Right cardiac atrium (tissue), 5 donors: Measurements from ENCODE around the gene CKS2. TPM values are rescaled to one million over a fixed set of nuclear protein-coding genes. Genes with fewer than 3 reads are reported as not detected.
"Not testable (repeated sequence)": the region's sequence is repeated elsewhere in the genome, so short reads cannot be mapped to it uniquely, and the experiment has no call there.

Source experiments
- ATAC-seq, 2 donors: fragments of 200-7000 bp; cut with Tn5 transposase; one replicate each; pipeline versions ENCODE4 v1.8.0 to v1.9.1; 2020; ENCODE audit warnings: moderate library complexity in 2 of 2, mild to moderate bottlenecking in 1 of 2
- DNase-seq, 3 donors: peaks; one replicate each; pipeline ENCODE4 v3.0.0-alpha.2; 2020
- H3K27ac ChIP-seq: one replicate; pipeline ENCODE4 v1.5.1; 2013; ENCODE audit warnings: mild to moderate bottlenecking, low read length, control low read depth, moderate library complexity
- H3K27me3 ChIP-seq: one replicate; pipeline ENCODE4 v1.6.1; 2013; ENCODE audit not compliant: control insufficient read depth, insufficient read depth
- H3K4me1 ChIP-seq: one replicate; pipeline ENCODE4 v1.6.1; 2013; ENCODE audit warnings: low read length; ENCODE audit not compliant: control insufficient read depth, insufficient read depth
- H3K4me3 ChIP-seq: one replicate; pipeline ENCODE4 v1.5.1; 2013; ENCODE audit warnings: low read length, control low read depth
- H3K9me3 ChIP-seq: one replicate; pipeline ENCODE4 v1.6.1; 2013; ENCODE audit warnings: low read length; ENCODE audit not compliant: control insufficient read depth
- WGBS: extraction: QIAGEN DNeasy Blood & Tissue Kit; methylation state at CpG from one replicate; pipeline ENCODE4 v1.1.7; 2013; 5-methylcytosine and 5-hydroxymethylcytosine counted together
- intact Hi-C, 4 donors: fragments of 100-400 bp; cut with DNase I; formaldehyde crosslinking; loops; one replicate each; pipeline versions ENCODE4 v1.11.0 to v1.14.0; 2022 to 2023
- long read RNA-seq, 4 donors: library from polyadenylated mRNA; unstranded; transcript quantifications; one replicate each; pipeline ENCODE4 v2.0.0, GENCODE V29; 2020 to 2021
- polyA plus RNA-seq: library from polyadenylated mRNA; stranded (reverse); fragments of 200-250 nt; gene quantifications from one replicate; pipeline ENCODE4 v1.2.3, GENCODE V29; 2013
- total RNA-seq, 4 donors: library from RNA; stranded (reverse); fragmentation: NEBNext Ultra II Directional; extraction: Animal tissue kit (Norgen Biotek cat#: 25700); gene quantifications; one replicate each; pipeline ENCODE4 v1.2.1, GENCODE V29; 2021
- donor health status: healthy with polysubstance abuse.
- donor health status: DM: no; HTN: yes; CAD: no.
- donor health status: DM: no; HTN: no; CAD: no.
- donor health status: DM: no; HTN: yes; CAD: no; lungs with severe emphysema.
- donor health status: DM: yes; HTN: yes; CAD: no.

The CKS2 gene
- total RNA-seq (1 to 10 TPM; 2.8 to 7.2 (median 4.2) TPM), polyA plus RNA-seq (11.7 TPM)
- long read RNA-seq, donor 1, partial matches to known transcripts, result 2 of 2 reads
- long read RNA-seq, donor 1, other reads (novel, unspliced or antisense), result 0 of 2 reads
- long read RNA-seq, donor 2, partial matches to known transcripts, result 0 of 3 reads
- long read RNA-seq, donor 2, other reads (novel, unspliced or antisense), result 0 of 3 reads
- long read RNA-seq, donor 3, partial matches to known transcripts, result 0 of 1 reads
- long read RNA-seq, donor 3, other reads (novel, unspliced or antisense), result 0 of 1 reads
- long read RNA-seq, donor 4, partial matches to known transcripts, result 0 of 1 reads
- long read RNA-seq, donor 4, other reads (novel, unspliced or antisense), result 0 of 1 reads

GRCh38 chr9:89310475-89311345, at the start of gene CKS2:
CKS2 (plus strand) TSS chr9:89311195; CDS start chr9:89311293, 98 bp downstream.
- H3K27ac ChIP-seq, result peak within 1 kb of the TSS; percentile 97
- H3K4me3 ChIP-seq, result peak within 1 kb of the TSS; percentile 76
- ATAC-seq (peak; percentile 96 to 98), DNase-seq (peak; percentile 100)
- under 1% methylated on average over 86 of the region's 86 CpGs for WGBS
- no peaks in the 10 kb centered on the region for H3K9me3 ChIP-seq
- H3K4me1 ChIP-seq, result peaks cover 1% of the 10 kb centered on the region
- intact Hi-C loops, result no loop called here
- no peaks in the 10 kb centered on the region for H3K27me3 ChIP-seq

GRCh38 chr9:89273528-89274279, 37.3 kb upstream of the CKS2 start:
- WGBS, result 71% methylated on average over 3 of the region's 3 CpGs
- Histone ChIP-seq H3K4me1 (no peaks in the 10 kb centered on the region), H3K4me3 (no peak overlapping the region), H3K27ac (no peak overlapping the region), H3K27me3 (no peaks in the 10 kb centered on the region), H3K9me3 (no peaks in the 10 kb centered on the region)
- intact Hi-C loops, result loop anchor here in 2 of 4 donors (10.0 kb wide), 1 partner anchor 689 kb away; no protein-coding TSS in a partner anchor
- ATAC-seq (no peak), DNase-seq (no peak)

GRCh38 chr9:89274838-89275237, 36.2 kb upstream of the CKS2 start:
- intact Hi-C loops, result loop anchor here in 2 of 4 donors (10.0 kb wide), 1 partner anchor 690 kb away; no protein-coding TSS in a partner anchor

GRCh38 chr9:89276040-89276439, 35.0 kb upstream of the CKS2 start:
- intact Hi-C loops, result loop anchor here in 2 of 4 donors (10.0 kb wide), 1 partner anchor 691 kb away; no protein-coding TSS in a partner anchor
- ATAC-seq, H3K9me3 ChIP-seq, H3K4me3 ChIP-seq, H3K27ac ChIP-seq, H3K4me1 ChIP-seq, H3K27me3 ChIP-seq, DNase-seq: not testable (repeated sequence)
- 99% methylated on average over 2 of the region's 2 CpGs for WGBS

More at GRCh38 chr9:89274838-89275237, 36.2 kb upstream of the CKS2 start:
- DNase-seq, result no peak
- Histone ChIP-seq H3K27ac (no peak overlapping the region), H3K9me3 (no peaks in the 10 kb centered on the region), H3K4me3 (no peak overlapping the region), H3K27me3 (no peaks in the 10 kb centered on the region), H3K4me1 (no peaks in the 10 kb centered on the region)
- 80% methylated on average over 5 of the region's 5 CpGs for WGBS
- ATAC-seq, result no peak

GRCh38 chr9:89277043-89277442, 34.0 kb upstream of the CKS2 start:
- intact Hi-C loops, result loop anchor here in 2 of 4 donors (10.0 kb wide), 1 partner anchor 692 kb away; no protein-coding TSS in a partner anchor
- DNase-seq (no peak), ATAC-seq (no peak)
- Histone ChIP-seq H3K4me3 (no peak overlapping the region), H3K9me3 (no peaks in the 10 kb centered on the region), H3K27me3 (no peaks in the 10 kb centered on the region), H3K27ac (no peak overlapping the region), H3K4me1 (no peaks in the 10 kb centered on the region)
- WGBS, result 97% methylated on average over 2 of the region's 2 CpGs

DNA sequence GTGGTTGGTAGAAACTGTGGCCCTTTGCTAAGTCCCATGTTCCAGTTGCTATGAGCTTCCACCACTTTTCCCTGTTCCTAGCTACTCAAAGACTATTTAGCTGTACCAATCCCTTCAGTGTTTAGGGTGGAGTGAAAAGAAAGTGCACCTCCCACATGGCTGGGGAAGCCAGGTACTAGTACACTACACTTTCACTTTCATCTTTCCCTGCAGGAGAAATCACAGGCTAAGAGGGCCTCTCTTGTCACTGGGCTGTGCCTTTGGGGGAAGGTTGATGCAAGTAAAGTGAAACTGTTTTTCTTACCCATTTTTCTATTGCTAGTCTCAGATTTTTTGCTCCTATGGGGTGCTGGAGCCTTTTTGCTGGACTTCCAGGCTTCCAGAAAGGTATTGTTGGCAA, 33.5 kb upstream of the CKS2 start:
- intact Hi-C loops, result loop anchor here in 2 of 4 donors (10.0 kb wide), 1 partner anchor 693 kb away; no protein-coding TSS in a partner anchor
- Histone ChIP-seq H3K27ac (no peak overlapping the region), H3K27me3 (no peaks in the 10 kb centered on the region), H3K4me1 (no peaks in the 10 kb centered on the region), H3K4me3 (no peak overlapping the region), H3K9me3 (no peaks in the 10 kb centered on the region)
- DNase-seq, result no peak
- ATAC-seq, result no peak

GRCh38 chr9:89278551-89278950, 32.4 kb upstream of the CKS2 start:
- DNase-seq, result no peak
- no peaks in the 10 kb centered on the region for H3K4me1 ChIP-seq
- H3K9me3 ChIP-seq, result no peaks in the 10 kb centered on the region
- intact Hi-C loops, result loop anchor here in 2 of 4 donors (10.0 kb wide), 1 partner anchor 694 kb away; no protein-coding TSS in a partner anchor
- H3K27ac ChIP-seq, result no peak overlapping the region
- WGBS, result 98% methylated on average over 2 of the region's 2 CpGs
- ATAC-seq, result no peak
- H3K27me3 ChIP-seq, result no peaks in the 10 kb centered on the region
- H3K4me3 ChIP-seq, result no peak overlapping the region

DNA sequence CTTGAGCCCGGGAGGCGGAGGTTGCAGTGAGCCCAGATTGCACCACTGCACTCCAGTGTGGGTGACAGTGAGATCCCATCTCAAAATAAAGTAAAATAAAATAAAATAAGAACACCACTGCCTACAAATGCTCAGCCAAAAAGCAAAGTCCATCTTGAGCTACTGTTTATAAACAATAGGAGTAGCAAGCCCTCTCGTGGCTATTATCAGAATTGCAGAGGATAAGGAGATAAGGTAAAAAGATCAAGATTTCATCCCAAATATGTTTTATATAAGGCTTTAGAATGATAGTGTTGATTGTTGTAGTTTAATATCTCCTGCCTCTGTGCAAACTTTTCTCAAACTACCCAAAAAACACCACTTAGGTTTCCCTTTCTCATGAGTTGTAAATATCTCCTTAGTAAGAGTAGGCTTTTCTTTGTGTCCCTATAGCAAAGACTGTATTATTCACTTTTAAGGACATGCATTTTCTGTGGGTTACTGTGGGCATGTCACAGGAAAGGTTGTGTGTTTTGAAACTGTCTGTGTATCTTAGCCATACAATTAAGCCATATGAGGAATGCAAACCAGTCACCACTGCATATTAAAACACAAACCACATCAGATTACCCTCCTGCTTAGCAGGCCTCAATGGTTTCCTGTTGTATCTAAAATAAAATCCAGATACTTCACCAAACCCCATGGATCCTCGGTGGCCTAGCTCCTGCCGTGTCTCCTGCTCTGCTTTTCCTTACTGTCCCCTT, 31.8 kb upstream of the CKS2 start:
- Histone ChIP-seq H3K27me3 (no peaks in the 10 kb centered on the region), H3K4me1 (no peaks in the 10 kb centered on the region), H3K4me3 (no peak overlapping the region), H3K9me3 (no peaks in the 10 kb centered on the region), H3K27ac (no peak overlapping the region)
- intact Hi-C loops, result loop anchor here in 2 of 4 donors (10.0 kb wide), 1 partner anchor 694 kb away; no protein-coding TSS in a partner anchor
- DNase-seq (no peak), ATAC-seq (no peak)
- WGBS, result 65% methylated on average over 5 of the region's 5 CpGs

GRCh38 chr9:89281106-89281505, 29.9 kb upstream of the CKS2 start:
- DNase-seq (no peak), ATAC-seq (no peak)
- Histone ChIP-seq H3K27ac (no peak overlapping the region), H3K27me3 (no peaks in the 10 kb centered on the region), H3K4me1 (no peaks in the 10 kb centered on the region), H3K9me3 (no peaks in the 10 kb centered on the region), H3K4me3 (no peak overlapping the region)
- WGBS, result 72% methylated on average over 2 of the region's 2 CpGs
- intact Hi-C loops, result no loop called here
